HepG2 (cell line): ENCODE data around the gene SLAMF6. TPM values are rescaled to one million over a fixed set of nuclear protein-coding genes. Genes with fewer than 3 reads are reported as not detected.
A peak's percentile ranks its signal among the peaks of the same experiment; 100 is the strongest.

Source experiments
- ARHGAP35 ChIP-seq: sonication (generic); formaldehyde crosslinking; IDR thresholded peaks from 2 replicates; pipeline ENCODE4 v1.9.0; 2022; ENCODE audit warnings: mild to moderate bottlenecking, inconsistent platforms, moderate library complexity, missing genetic modification reagents, borderline replicate concordance
- ARID2 ChIP-seq: sonication (generic); formaldehyde crosslinking; IDR thresholded peaks from 2 replicates; pipeline ENCODE4 v1.8.1; 2022; ENCODE audit warnings: mild to moderate bottlenecking, missing genetic modification reagents, borderline replicate concordance
- CEBPB ChIP-seq: IDR thresholded peaks from 2 replicates; pipeline ENCODE4 v1.6.1; 2011; ENCODE audit warnings: low read depth, low read length, improper control_type of control experiment, borderline replicate concordance
- FOXJ3 ChIP-seq: sonication (generic); formaldehyde crosslinking; IDR thresholded peaks from 2 replicates; pipeline ENCODE4 v1.4.0; 2020; ENCODE audit warnings: missing genetic modification reagents, mild to moderate bottlenecking, borderline replicate concordance
- GZF1 ChIP-seq: sonication (generic); formaldehyde crosslinking; IDR thresholded peaks from 2 replicates; pipeline ENCODE4 v1.5.1; 2020; ENCODE audit warnings: mild to moderate bottlenecking, missing genetic modification reagents
- HCFC1 ChIP-seq: fragments of 150-350 bp; IDR thresholded peaks from 2 replicates; pipeline ENCODE4 v1.6.1; 2014; ENCODE audit warnings: low read depth, low read length
- HDAC1 ChIP-seq: sonication (generic); formaldehyde crosslinking; IDR thresholded peaks from 2 replicates; pipeline ENCODE4 v1.5.1; 2020; ENCODE audit warnings: mild to moderate bottlenecking, missing genetic modification reagents
- HNRNPLL ChIP-seq: fragments of 200-400 bp; formaldehyde crosslinking; IDR thresholded peaks from 2 replicates; pipeline ENCODE4 v1.6.1; 2017; ENCODE audit warnings: mild to moderate bottlenecking, low read depth, low read length; ENCODE audit not compliant: poor library complexity, severe bottlenecking
- MAFG ChIP-seq: sonication (generic); formaldehyde crosslinking; IDR thresholded peaks from 2 replicates; pipeline ENCODE4 v1.5.1; 2020; ENCODE audit warnings: mild to moderate bottlenecking, missing genetic modification reagents
- RCOR2 ChIP-seq: IDR thresholded peaks from 2 replicates; pipeline ENCODE4 v1.6.1; 2016; ENCODE audit warnings: missing biosample characterization, missing genetic modification reagents
- TAF1 ChIP-seq: sonication (generic); formaldehyde crosslinking; IDR thresholded peaks from 2 replicates; pipeline ENCODE4 v1.4.0; 2020; ENCODE audit warnings: missing genetic modification reagents
- YEATS2 ChIP-seq: sonication (generic); formaldehyde crosslinking; IDR thresholded peaks from 2 replicates; pipeline ENCODE4 v1.4.0; 2020; ENCODE audit warnings: missing genetic modification reagents, borderline replicate concordance
- ZBTB1 ChIP-seq: sonication (generic); formaldehyde crosslinking; IDR thresholded peaks from 2 replicates; pipeline ENCODE4 v1.4.0; 2020; ENCODE audit warnings: missing genetic modification reagents, borderline replicate concordance
- ZFP36L1 ChIP-seq: sonication (generic); formaldehyde crosslinking; IDR thresholded peaks from 2 replicates; pipeline ENCODE4 v1.8.0; 2022; ENCODE audit warnings: mild to moderate bottlenecking, missing genetic modification reagents, moderate library complexity
- ZNF230 ChIP-seq: sonication (generic); formaldehyde crosslinking; IDR thresholded peaks from 2 replicates; pipeline ENCODE4 v1.4.0; 2020; ENCODE audit warnings: mild to moderate bottlenecking, missing genetic modification reagents
- ZNF256 ChIP-seq: sonication (generic); formaldehyde crosslinking; conservative IDR thresholded peaks from 2 replicates; pipeline ENCODE4 v1.4.0; 2020; ENCODE audit warnings: missing genetic modification reagents
- ZNF350 ChIP-seq: sonication (generic); formaldehyde crosslinking; IDR thresholded peaks from 2 replicates; pipeline ENCODE4 v1.4.0; 2020; ENCODE audit warnings: mild to moderate bottlenecking, low read depth, missing genetic modification reagents, borderline replicate concordance
- ZNF510 ChIP-seq: sonication (generic); formaldehyde crosslinking; IDR thresholded peaks from 2 replicates; pipeline ENCODE4 v1.4.0; 2020; ENCODE audit warnings: low read depth, mild to moderate bottlenecking, missing genetic modification reagents
- ZNF841 ChIP-seq: sonication (generic); formaldehyde crosslinking; IDR thresholded peaks from 2 replicates; pipeline ENCODE4 v1.8.1; 2023; ENCODE audit warnings: missing genetic modification reagents, borderline replicate concordance
- polyA plus RNA-seq, 8 experiments: library from polyadenylated mRNA; depleted of rRNA in 3 of 8; stranded (reverse) in 7 of 8; unstranded in 1 of 8; fragments of >200 nt; fragmentation: Illumina TruSeq in 4 of 8; extraction: Trizol in 4 of 8; gene quantifications; 2 replicates each; pipeline versions ENCODE4 v1.2.1 to v1.2.3, GENCODE V29; 2011 to 2016; ENCODE audit warnings: low read depth in 4 of 8, missing spikeins in 1 of 8, mixed read lengths in 1 of 8; ENCODE audit not compliant: insufficient read depth in 1 of 8
- total RNA-seq, 5 experiments: library from RNA; depleted of rRNA; stranded (reverse); fragments of >200 nt; fragmentation: Illumina TruSeq; extraction: Trizol; gene quantifications; 2 replicates each; pipeline ENCODE4 v1.2.3, GENCODE V29; 2016; ENCODE audit warnings: low read depth in 1 of 5
- TF ChIP-seq, protein P1 (sequence below): sonication (generic); formaldehyde crosslinking; IDR thresholded peaks from 2 replicates; pipeline ENCODE4 v1.5.0; 2020; ENCODE audit warnings: mild to moderate bottlenecking, missing genetic modification reagents
- TF ChIP-seq, protein P2 (sequence below): sonication (generic); formaldehyde crosslinking; IDR thresholded peaks from 2 replicates; pipeline ENCODE4 v1.4.0; 2020; ENCODE audit warnings: mild to moderate bottlenecking, missing genetic modification reagents
- TF ChIP-seq, protein P3 (sequence below): conservative IDR thresholded peaks from 2 replicates; pipeline ENCODE4 v1.6.1; 2018; ENCODE audit warnings: missing genetic modification reagents
- TF ChIP-seq, protein P4 (sequence below): sonication (generic); formaldehyde crosslinking; IDR thresholded peaks from 2 replicates; pipeline ENCODE4 v1.4.0; 2020; ENCODE audit warnings: mild to moderate bottlenecking, missing genetic modification reagents
- TF ChIP-seq, protein P5 (sequence below): sonication (generic); formaldehyde crosslinking; IDR thresholded peaks from 2 replicates; pipeline ENCODE4 v1.9.0; 2021; ENCODE audit warnings: missing genetic modification reagents, borderline replicate concordance
- TF ChIP-seq, protein P6 (sequence below): sonication (generic); formaldehyde crosslinking; IDR thresholded peaks from 2 replicates; pipeline ENCODE4 v1.8.1; 2023; ENCODE audit warnings: mild to moderate bottlenecking, missing genetic modification reagents, borderline replicate concordance

Gene SLAMF6
- total and polyA plus RNA-seq, 2 of the 13 experiments (the other 11 are each of a cell fraction or from before 2014, with no cell fraction given), result not detected

DNA sequence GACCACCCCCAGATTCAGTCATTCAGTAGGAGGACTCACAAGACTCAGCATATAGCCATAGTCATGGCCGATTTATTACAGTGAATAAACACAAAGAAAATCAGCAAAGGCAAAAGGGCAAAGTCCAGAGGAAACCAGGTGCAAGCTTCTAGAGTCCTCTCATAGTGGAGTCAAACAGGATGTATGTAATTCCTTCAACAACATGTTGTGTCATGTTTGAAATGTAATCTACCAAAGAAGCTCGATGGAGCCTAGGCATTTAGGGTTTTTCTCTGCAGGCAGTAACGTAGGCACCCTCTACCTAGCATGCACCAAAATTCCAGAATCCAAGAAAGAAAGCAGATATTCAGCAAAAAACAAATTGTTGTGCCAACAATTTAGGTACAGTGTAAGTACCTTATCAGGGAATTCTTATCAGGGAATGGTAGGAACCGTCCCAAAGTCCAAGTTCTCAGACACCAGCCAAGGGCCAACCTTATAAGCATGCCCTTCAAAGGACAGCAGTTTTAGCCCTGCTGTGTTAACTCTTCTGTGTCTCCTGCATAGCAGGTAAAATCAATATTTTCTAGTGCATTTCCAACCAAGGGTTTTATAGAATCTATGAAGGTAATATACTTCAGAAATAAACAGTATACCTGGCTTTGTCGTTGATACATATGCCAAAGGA, 16.1 kb upstream of the SLAMF6 start (continued):
- TF ChIP-seq, protein P1, sequence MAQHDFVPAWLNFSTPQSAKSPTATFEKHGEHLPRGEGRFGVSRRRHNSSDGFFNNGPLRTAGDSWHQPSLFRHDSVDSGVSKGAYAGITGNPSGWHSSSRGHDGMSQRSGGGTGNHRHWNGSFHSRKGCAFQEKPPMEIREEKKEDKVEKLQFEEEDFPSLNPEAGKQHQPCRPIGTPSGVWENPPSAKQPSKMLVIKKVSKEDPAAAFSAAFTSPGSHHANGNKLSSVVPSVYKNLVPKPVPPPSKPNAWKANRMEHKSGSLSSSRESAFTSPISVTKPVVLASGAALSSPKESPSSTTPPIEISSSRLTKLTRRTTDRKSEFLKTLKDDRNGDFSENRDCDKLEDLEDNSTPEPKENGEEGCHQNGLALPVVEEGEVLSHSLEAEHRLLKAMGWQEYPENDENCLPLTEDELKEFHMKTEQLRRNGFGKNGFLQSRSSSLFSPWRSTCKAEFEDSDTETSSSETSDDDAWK (CRISPR knock-in tag), result no peak
- TF ChIP-seq, protein P2, sequence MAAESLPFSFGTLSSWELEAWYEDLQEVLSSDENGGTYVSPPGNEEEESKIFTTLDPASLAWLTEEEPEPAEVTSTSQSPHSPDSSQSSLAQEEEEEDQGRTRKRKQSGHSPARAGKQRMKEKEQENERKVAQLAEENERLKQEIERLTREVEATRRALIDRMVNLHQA (CRISPR knock-in tag), result no peak
- no peak for TF ChIP-seq ZFP36L1 (CRISPR knock-in tag)
- TF ChIP-seq CEBPB, result no peak
- no peak for TF ChIP-seq RCOR2 (CRISPR knock-in tag)
- no peak for TF ChIP-seq HNRNPLL
- 0 out of 2 replicates have a peak, but pooled peaks have one; percentile 16 for TF ChIP-seq HDAC1 (CRISPR knock-in tag)
- no peak for TF ChIP-seq ZNF510 (CRISPR knock-in tag)
- TF ChIP-seq, protein P3, sequence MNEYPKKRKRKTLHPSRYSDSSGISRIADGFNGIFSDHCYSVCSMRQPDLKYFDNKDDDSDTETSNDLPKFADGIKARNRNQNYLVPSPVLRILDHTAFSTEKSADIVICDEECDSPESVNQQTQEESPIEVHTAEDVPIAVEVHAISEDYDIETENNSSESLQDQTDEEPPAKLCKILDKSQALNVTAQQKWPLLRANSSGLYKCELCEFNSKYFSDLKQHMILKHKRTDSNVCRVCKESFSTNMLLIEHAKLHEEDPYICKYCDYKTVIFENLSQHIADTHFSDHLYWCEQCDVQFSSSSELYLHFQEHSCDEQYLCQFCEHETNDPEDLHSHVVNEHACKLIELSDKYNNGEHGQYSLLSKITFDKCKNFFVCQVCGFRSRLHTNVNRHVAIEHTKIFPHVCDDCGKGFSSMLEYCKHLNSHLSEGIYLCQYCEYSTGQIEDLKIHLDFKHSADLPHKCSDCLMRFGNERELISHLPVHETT (CRISPR knock-in tag), result no peak
- TF ChIP-seq, protein P4, sequence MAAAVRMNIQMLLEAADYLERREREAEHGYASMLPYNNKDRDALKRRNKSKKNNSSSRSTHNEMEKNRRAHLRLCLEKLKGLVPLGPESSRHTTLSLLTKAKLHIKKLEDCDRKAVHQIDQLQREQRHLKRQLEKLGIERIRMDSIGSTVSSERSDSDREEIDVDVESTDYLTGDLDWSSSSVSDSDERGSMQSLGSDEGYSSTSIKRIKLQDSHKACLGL (CRISPR knock-in tag), result no peak
- TF ChIP-seq ARHGAP35, result no peak
- TF ChIP-seq HCFC1, result no peak
- TF ChIP-seq YEATS2 (CRISPR knock-in tag), result no peak
- no peak for TF ChIP-seq ZNF230 (CRISPR knock-in tag)
- TF ChIP-seq ZNF256 (CRISPR knock-in tag), result no peak
- TF ChIP-seq GZF1, result no peak
- TF ChIP-seq FOXJ3 (CRISPR knock-in tag), result no peak
- no peak for TF ChIP-seq ARID2 (CRISPR knock-in tag)
- no peak for TF ChIP-seq ZNF350
- TF ChIP-seq, protein P5, sequence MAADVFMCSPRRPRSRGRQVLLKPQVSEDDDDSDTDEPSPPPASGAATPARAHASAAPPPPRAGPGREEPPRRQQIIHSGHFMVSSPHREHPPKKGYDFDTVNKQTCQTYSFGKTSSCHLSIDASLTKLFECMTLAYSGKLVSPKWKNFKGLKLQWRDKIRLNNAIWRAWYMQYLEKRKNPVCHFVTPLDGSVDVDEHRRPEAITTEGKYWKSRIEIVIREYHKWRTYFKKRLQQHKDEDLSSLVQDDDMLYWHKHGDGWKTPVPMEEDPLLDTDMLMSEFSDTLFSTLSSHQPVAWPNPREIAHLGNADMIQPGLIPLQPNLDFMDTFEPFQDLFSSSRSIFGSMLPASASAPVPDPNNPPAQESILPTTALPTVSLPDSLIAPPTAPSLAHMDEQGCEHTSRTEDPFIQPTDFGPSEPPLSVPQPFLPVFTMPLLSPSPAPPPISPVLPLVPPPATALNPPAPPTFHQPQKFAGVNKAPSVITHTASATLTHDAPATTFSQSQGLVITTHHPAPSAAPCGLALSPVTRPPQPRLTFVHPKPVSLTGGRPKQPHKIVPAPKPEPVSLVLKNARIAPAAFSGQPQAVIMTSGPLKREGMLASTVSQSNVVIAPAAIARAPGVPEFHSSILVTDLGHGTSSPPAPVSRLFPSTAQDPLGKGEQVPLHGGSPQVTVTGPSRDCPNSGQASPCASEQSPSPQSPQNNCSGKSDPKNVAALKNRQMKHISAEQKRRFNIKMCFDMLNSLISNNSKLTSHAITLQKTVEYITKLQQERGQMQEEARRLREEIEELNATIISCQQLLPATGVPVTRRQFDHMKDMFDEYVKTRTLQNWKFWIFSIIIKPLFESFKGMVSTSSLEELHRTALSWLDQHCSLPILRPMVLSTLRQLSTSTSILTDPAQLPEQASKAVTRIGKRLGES (CRISPR knock-in tag), result no peak
- no peak for TF ChIP-seq TAF1 (CRISPR knock-in tag)
- TF ChIP-seq ZNF841, result no peak
- TF ChIP-seq, protein P6, sequence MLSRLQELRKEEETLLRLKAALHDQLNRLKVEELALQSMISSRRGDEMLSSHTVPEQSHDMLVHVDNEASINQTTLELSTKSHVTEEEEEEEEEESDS, result no peak
- TF ChIP-seq MAFG, result no peak
- TF ChIP-seq ZBTB1 (CRISPR knock-in tag), result no peak
